Adrenal gland (tissue), 5 donors: Measurements from ENCODE around the gene AGO3.

ENCODE experiments used
- POLR2A ChIP-seq, 2 donors: fragments of 450-650 bp; IDR thresholded peaks; one replicate each; pipeline ENCODE4 v1.6.1; 2017; ENCODE audit warnings: antibody characterized with exemption in 2 of 2, mild to moderate bottlenecking in 2 of 2, moderate library complexity in 1 of 2
- TF ChIP-seq, protein P1 (sequence below), 6 experiments: fragments of 450-650 bp in 4 of 6; fragments of 200-600 bp in 2 of 6; sonication (generic) in 1 of 6; IDR thresholded peaks; 1 replicate in 5 of 6; 2 replicates in 1 of 6; pipeline versions ENCODE4 v1.5.1 to v1.8.0; 2016 to 2021; ENCODE audit warnings: antibody characterized with exemption in 6 of 6, mild to moderate bottlenecking in 2 of 6, moderate library complexity in 1 of 6
- donor health status: DM: no; HTN: no; CAD: no.

DNA sequence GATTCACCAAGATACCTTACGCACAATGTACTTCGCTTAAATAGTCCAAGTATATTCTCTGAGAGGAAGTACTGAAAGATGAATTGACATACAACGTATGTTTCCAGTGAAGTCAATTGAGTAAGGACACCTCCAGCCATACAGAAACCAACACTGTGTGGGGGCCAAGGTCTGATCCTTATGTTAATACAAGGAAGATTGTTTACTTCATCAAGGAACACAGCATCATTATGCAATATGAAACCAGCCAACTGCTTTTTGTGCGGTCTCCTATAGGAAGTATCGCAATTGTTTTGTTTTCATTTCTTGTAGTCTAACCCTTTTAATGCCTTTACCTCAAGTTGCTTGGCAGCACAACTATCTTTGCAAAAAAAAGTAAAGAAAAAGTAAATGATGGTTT lies 124.8 kb downstream of the AGO3 start:
- no peak for TF ChIP-seq POLR2A (IDR thresholded peaks at IDR 0.05)
- TF ChIP-seq, protein P1, sequence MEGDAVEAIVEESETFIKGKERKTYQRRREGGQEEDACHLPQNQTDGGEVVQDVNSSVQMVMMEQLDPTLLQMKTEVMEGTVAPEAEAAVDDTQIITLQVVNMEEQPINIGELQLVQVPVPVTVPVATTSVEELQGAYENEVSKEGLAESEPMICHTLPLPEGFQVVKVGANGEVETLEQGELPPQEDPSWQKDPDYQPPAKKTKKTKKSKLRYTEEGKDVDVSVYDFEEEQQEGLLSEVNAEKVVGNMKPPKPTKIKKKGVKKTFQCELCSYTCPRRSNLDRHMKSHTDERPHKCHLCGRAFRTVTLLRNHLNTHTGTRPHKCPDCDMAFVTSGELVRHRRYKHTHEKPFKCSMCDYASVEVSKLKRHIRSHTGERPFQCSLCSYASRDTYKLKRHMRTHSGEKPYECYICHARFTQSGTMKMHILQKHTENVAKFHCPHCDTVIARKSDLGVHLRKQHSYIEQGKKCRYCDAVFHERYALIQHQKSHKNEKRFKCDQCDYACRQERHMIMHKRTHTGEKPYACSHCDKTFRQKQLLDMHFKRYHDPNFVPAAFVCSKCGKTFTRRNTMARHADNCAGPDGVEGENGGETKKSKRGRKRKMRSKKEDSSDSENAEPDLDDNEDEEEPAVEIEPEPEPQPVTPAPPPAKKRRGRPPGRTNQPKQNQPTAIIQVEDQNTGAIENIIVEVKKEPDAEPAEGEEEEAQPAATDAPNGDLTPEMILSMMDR (IDR thresholded peaks at IDR 0.05), result no peak
